ENCODE measurements around the gene DGCR2.

Gene DGCR2

GRCh38 chr22:19127329-19128008, 5.3 kb upstream of the DGCR2 start:
- no peak for DNase-seq (ENCODE audit: low read depth in 3 of 3)

- DNase-seq (ENCODE audit: low read depth in 3 of 3), result no peak
Observed at GRCh38 chr22:19126309-19127273, 4.4 kb upstream of the DGCR2 start.

- no peak for DNase-seq (ENCODE audit: low read depth in 3 of 3)
Observed at GRCh38 chr22:19125474-19126308, 3.5 kb upstream of the DGCR2 start.

- DNase-seq (ENCODE audit: low read depth in 3 of 3), result no peak
Observed at GRCh38 chr22:19125011-19125410, 2.8 kb upstream of the DGCR2 start.

GRCh38 chr22:19124377-19124776, 2.2 kb upstream of the DGCR2 start:
- no peak for DNase-seq (ENCODE audit: low read depth in 3 of 3)

- no peak for DNase-seq (ENCODE audit: low read depth in 3 of 3)
Observed at GRCh38 chr22:19123936-19124335, 1.7 kb upstream of the DGCR2 start.

- no peak for DNase-seq (ENCODE audit: low read depth in 3 of 3)
Observed at GRCh38 chr22:19122752-19123492, 710 bp upstream of the DGCR2 start.

GRCh38 chr22:19121631-19122142, 525 bp downstream of the DGCR2 start:
- DNase-seq (ENCODE audit: low read depth in 3 of 3), result peak in 1 of 3 experiments; percentile 22

- no peak for DNase-seq (ENCODE audit: low read depth in 3 of 3)
Observed at GRCh38 chr22:19120829-19121630, 1.2 kb downstream of the DGCR2 start.

GRCh38 chr22:19119949-19120348, 2.3 kb downstream of the DGCR2 start:
- no peak for DNase-seq (ENCODE audit: low read depth in 3 of 3)

GRCh38 chr22:19118329-19118880, 3.8 kb downstream of the DGCR2 start:
- peak in 1 of 3 experiments; percentile 23 for DNase-seq (ENCODE audit: low read depth in 3 of 3)

- DNase-seq (ENCODE audit: low read depth in 3 of 3), result no peak
Observed at GRCh38 chr22:19117111-19117512, 5.1 kb downstream of the DGCR2 start.

GRCh38 chr22:19115628-19116027, 6.6 kb downstream of the DGCR2 start:
- DNase-seq (ENCODE audit: low read depth in 3 of 3), result no peak

- DNase-seq (ENCODE audit: low read depth in 3 of 3), result no peak
Observed at GRCh38 chr22:19114984-19115552, 7.1 kb downstream of the DGCR2 start.

GRCh38 chr22:19113429-19113828, 8.8 kb downstream of the DGCR2 start:
- DNase-seq (ENCODE audit: low read depth in 3 of 3), result no peak

GRCh38 chr22:19111584-19111983, 10.6 kb downstream of the DGCR2 start:
- no peak for DNase-seq (ENCODE audit: low read depth in 3 of 3)

- no peak for DNase-seq (ENCODE audit: low read depth in 3 of 3)
Observed at GRCh38 chr22:19111140-19111539, 11.1 kb downstream of the DGCR2 start.

GRCh38 chr22:19110646-19111045, 11.6 kb downstream of the DGCR2 start:
- no peak for DNase-seq (ENCODE audit: low read depth in 3 of 3)

- no peak for DNase-seq (ENCODE audit: low read depth in 3 of 3)
Observed at GRCh38 chr22:19110064-19110458, 12.2 kb downstream of the DGCR2 start.

Data from stimulated activated CD4-positive, alpha-beta T cell treated with anti-CD3 and anti-CD28 coated beads, TNF-alpha, amount 100 ng/mL, for 24 hours (primary cell).